B cell (primary cell): Measurements from ENCODE around the gene NCAM1.

Experiments used
- CTCF ChIP-seq: fragments of 200-600 bp; IDR thresholded peaks from one replicate; pipeline ENCODE4 v1.8.0; 2022; ENCODE audit warnings: antibody characterized with exemption, mild to moderate bottlenecking
- EZH2 ChIP-seq: IDR thresholded peaks from 2 replicates; pipeline ENCODE4 v1.6.1; 2012; ENCODE audit warnings: borderline replicate concordance, low read depth, mild to moderate bottlenecking, moderate library complexity, low read length; ENCODE audit not compliant: insufficient read depth, poor library complexity, severe bottlenecking

GRCh38 chr11:113272927-113273615 lies 311.9 kb downstream of the NCAM1 start:
- no peak for TF ChIP-seq CTCF
- no peak for TF ChIP-seq EZH2
